HG03558 (cell line): ENCODE data around the gene NFKB1.

Experiments used
- ATAC-seq: cut with Tn5 transposase; IDR thresholded peaks from one replicate; pipeline ENCODE4 v1.9.1; 2021; ENCODE audit warnings: moderate number of reproducible peaks; ENCODE audit not compliant: unreplicated experiment; ENCODE audit errors: extremely low read depth

Gene NFKB1

GRCh38 chr4:102663073-102663472 is 161.9 kb downstream of the NFKB1 start:
- ATAC-seq, result no peak

- ATAC-seq, result no peak
Observed at GRCh38 chr4:102665527-102665926, 164.4 kb downstream of the NFKB1 start.
